Chondrocyte (in vitro differentiated cells): Measurements from ENCODE around the gene COQ4. TPM values are rescaled to one million over a fixed set of nuclear protein-coding genes. Genes with fewer than 3 reads are reported as not detected.

ENCODE experiments used
- DNase-seq: peaks from one replicate; pipeline ENCODE4 v3.0.0; 2021; ENCODE audit warnings: mixed read lengths, low spot score
- H3K27ac Mint-ChIP-seq: one replicate; pipeline ENCODE4 v1.8.0; 2021; ENCODE audit warnings: mild to moderate bottlenecking, moderate library complexity, mixed read lengths; ENCODE audit not compliant: unreplicated experiment
- H3K27me3 Mint-ChIP-seq: 2 replicates; pipeline ENCODE4 v1.8.0; 2021; ENCODE audit warnings: low read depth, mixed read lengths
- H3K36me3 Mint-ChIP-seq: 2 replicates; pipeline ENCODE4 v1.8.0; 2021; ENCODE audit warnings: low read depth, mixed read lengths
- H3K4me1 Mint-ChIP-seq: 2 replicates; pipeline ENCODE4 v1.8.0; 2021; ENCODE audit warnings: low read depth, mild to moderate bottlenecking, mixed read lengths
- H3K4me3 Mint-ChIP-seq: one replicate; pipeline ENCODE4 v1.8.0; 2021; ENCODE audit warnings: mild to moderate bottlenecking, moderate library complexity, mixed read lengths; ENCODE audit not compliant: unreplicated experiment
- H3K9me3 Mint-ChIP-seq: 2 replicates; pipeline ENCODE4 v1.8.0; 2021; ENCODE audit warnings: low read depth, mixed read lengths
- CTCF ChIP-seq: fragments of 200-600 bp; sonication (generic); IDR thresholded peaks from 2 replicates; pipeline ENCODE4 v1.5.0; 2021; ENCODE audit warnings: antibody characterized with exemption, mild to moderate bottlenecking, moderate library complexity
- total RNA-seq: library from RNA; stranded (reverse); gene quantifications from 3 replicates; pipeline ENCODE4 v1.2.1, GENCODE V29; 2021

Gene COQ4
- total RNA-seq, 1 donor from 2014 or later = 24.5 TPM

GRCh38 chr9:128304971-128305288 is 17.7 kb upstream of the COQ4 start:
- Mint-ChIP-seq H3K27ac (no peak overlapping the region), H3K27me3 (no peaks in the 10 kb centered on the region), H3K4me3 (no peak overlapping the region), H3K9me3 (no peaks in the 10 kb centered on the region), H3K36me3 (peaks cover 7% of the 10 kb centered on the region), H3K4me1 (peaks cover 9% of the 10 kb centered on the region)
- no peak for DNase-seq
- no peak for TF ChIP-seq CTCF

- no peak overlapping the region for H3K4me3 Mint-ChIP-seq
- DNase-seq = no peak
- H3K36me3 Mint-ChIP-seq = peaks cover 10% of the 10 kb centered on the region
- no peaks in the 10 kb centered on the region for H3K9me3 Mint-ChIP-seq
- no peak overlapping the region for H3K27ac Mint-ChIP-seq
- no peaks in the 10 kb centered on the region for H3K27me3 Mint-ChIP-seq
- H3K4me1 Mint-ChIP-seq = peaks cover 4% of the 10 kb centered on the region
- no peak for TF ChIP-seq CTCF
These were observed 13.1 kb upstream of the COQ4 start for GRCh38 chr9:128309551-128309950.

- no peak overlapping the region for H3K4me3 Mint-ChIP-seq
- no peak for TF ChIP-seq CTCF
- peaks cover 4% of the 10 kb centered on the region for H3K4me1 Mint-ChIP-seq
- H3K36me3 Mint-ChIP-seq = peaks cover 10% of the 10 kb centered on the region
- no peaks in the 10 kb centered on the region for H3K27me3 Mint-ChIP-seq
- no peak overlapping the region for H3K27ac Mint-ChIP-seq
- DNase-seq = no peak
- H3K9me3 Mint-ChIP-seq = no peaks in the 10 kb centered on the region
These were observed 12.2 kb upstream of the COQ4 start for GRCh38 chr9:128310461-128310860.

- H3K4me3 Mint-ChIP-seq = no peak overlapping the region
- peaks cover 9% of the 10 kb centered on the region for H3K36me3 Mint-ChIP-seq
- DNase-seq = no peak
- H3K4me1 Mint-ChIP-seq = no peaks in the 10 kb centered on the region
- H3K9me3 Mint-ChIP-seq = no peaks in the 10 kb centered on the region
- no peaks in the 10 kb centered on the region for H3K27me3 Mint-ChIP-seq
- H3K27ac Mint-ChIP-seq = no peak overlapping the region
- TF ChIP-seq CTCF = no peak
These were observed 7.9 kb upstream of the COQ4 start for GRCh38 chr9:128314697-128315096.

GRCh38 chr9:128316421-128316820 is 6.2 kb upstream of the COQ4 start:
- H3K4me3 Mint-ChIP-seq = no peak overlapping the region
- H3K9me3 Mint-ChIP-seq = no peaks in the 10 kb centered on the region
- TF ChIP-seq CTCF = no peak
- H3K36me3 Mint-ChIP-seq = peaks cover 5% of the 10 kb centered on the region
- DNase-seq = no peak
- H3K4me1 Mint-ChIP-seq = peaks cover 2% of the 10 kb centered on the region
- no peaks in the 10 kb centered on the region for H3K27me3 Mint-ChIP-seq
- no peak overlapping the region for H3K27ac Mint-ChIP-seq
